D721Med (cell line): ENCODE results near the gene CLTCL1.

Experiments used
- DNase-seq: peaks from one replicate; pipeline ENCODE4 v3.0.0; 2011; ENCODE audit warnings: low spot score; ENCODE audit not compliant: insufficient read length
- FAIRE-seq: peaks from 2 replicates; lab custom pipeline; 2011; peaks lifted over from hg19 to GRCh38; lab: Jason Lieb, UNC
- TF ChIP-seq, protein P1 (sequence below): IDR thresholded peaks from 2 replicates; pipeline ENCODE4 v1.5.1; 2012; ENCODE audit warnings: mild to moderate bottlenecking, control low read depth; ENCODE audit not compliant: insufficient read depth; ENCODE audit errors: missing control alignments

Gene CLTCL1

GRCh38 chr22:19178065-19178656 lies 113.4 kb downstream of the CLTCL1 start:
- DNase-seq: no peak

GRCh38 chr22:19177164-19178064 lies 114.1 kb downstream of the CLTCL1 start:
- TF ChIP-seq, protein P1, sequence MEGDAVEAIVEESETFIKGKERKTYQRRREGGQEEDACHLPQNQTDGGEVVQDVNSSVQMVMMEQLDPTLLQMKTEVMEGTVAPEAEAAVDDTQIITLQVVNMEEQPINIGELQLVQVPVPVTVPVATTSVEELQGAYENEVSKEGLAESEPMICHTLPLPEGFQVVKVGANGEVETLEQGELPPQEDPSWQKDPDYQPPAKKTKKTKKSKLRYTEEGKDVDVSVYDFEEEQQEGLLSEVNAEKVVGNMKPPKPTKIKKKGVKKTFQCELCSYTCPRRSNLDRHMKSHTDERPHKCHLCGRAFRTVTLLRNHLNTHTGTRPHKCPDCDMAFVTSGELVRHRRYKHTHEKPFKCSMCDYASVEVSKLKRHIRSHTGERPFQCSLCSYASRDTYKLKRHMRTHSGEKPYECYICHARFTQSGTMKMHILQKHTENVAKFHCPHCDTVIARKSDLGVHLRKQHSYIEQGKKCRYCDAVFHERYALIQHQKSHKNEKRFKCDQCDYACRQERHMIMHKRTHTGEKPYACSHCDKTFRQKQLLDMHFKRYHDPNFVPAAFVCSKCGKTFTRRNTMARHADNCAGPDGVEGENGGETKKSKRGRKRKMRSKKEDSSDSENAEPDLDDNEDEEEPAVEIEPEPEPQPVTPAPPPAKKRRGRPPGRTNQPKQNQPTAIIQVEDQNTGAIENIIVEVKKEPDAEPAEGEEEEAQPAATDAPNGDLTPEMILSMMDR: no peak
- FAIRE-seq: no peak
- DNase-seq: no peak

More at GRCh38 chr22:19178065-19178656, 113.4 kb downstream of the CLTCL1 start:
- no peak for FAIRE-seq
- TF ChIP-seq, protein P1: no peak

- DNase-seq: no peak
- no peak for FAIRE-seq
- TF ChIP-seq, protein P1: no peak
These were observed 114.8 kb downstream of the CLTCL1 start for GRCh38 chr22:19176732-19177131.

GRCh38 chr22:19176175-19176643 lies 115.3 kb downstream of the CLTCL1 start:
- TF ChIP-seq, protein P1: no peak
- DNase-seq (no peak), FAIRE-seq (no peak)

GRCh38 chr22:19175602-19176174 lies 115.8 kb downstream of the CLTCL1 start:
- TF ChIP-seq, protein P1: no peak
- DNase-seq: no peak
- FAIRE-seq: no peak

GRCh38 chr22:19175026-19175601 lies 116.4 kb downstream of the CLTCL1 start:
- TF ChIP-seq, protein P1: no peak
- no peak for FAIRE-seq
- no peak for DNase-seq
